ENCODE data around the gene TDRD7.
"Not testable (repeated sequence)": the region's sequence is repeated elsewhere in the genome, so short reads cannot be mapped to it uniquely, and the experiment has no call there.

Gene TDRD7

GRCh38 chr9:97484134-97484533 is 72.2 kb downstream of the TDRD7 start:
- DNase-seq = no peak

GRCh38 chr9:97487107-97487506 is 75.2 kb downstream of the TDRD7 start:
- DNase-seq = no peak

- no peak for DNase-seq
These were observed 76.0 kb downstream of the TDRD7 start for GRCh38 chr9:97487861-97488260.

GRCh38 chr9:97491216-97491999 is 79.5 kb downstream of the TDRD7 start:
- no peak for DNase-seq

DNA sequence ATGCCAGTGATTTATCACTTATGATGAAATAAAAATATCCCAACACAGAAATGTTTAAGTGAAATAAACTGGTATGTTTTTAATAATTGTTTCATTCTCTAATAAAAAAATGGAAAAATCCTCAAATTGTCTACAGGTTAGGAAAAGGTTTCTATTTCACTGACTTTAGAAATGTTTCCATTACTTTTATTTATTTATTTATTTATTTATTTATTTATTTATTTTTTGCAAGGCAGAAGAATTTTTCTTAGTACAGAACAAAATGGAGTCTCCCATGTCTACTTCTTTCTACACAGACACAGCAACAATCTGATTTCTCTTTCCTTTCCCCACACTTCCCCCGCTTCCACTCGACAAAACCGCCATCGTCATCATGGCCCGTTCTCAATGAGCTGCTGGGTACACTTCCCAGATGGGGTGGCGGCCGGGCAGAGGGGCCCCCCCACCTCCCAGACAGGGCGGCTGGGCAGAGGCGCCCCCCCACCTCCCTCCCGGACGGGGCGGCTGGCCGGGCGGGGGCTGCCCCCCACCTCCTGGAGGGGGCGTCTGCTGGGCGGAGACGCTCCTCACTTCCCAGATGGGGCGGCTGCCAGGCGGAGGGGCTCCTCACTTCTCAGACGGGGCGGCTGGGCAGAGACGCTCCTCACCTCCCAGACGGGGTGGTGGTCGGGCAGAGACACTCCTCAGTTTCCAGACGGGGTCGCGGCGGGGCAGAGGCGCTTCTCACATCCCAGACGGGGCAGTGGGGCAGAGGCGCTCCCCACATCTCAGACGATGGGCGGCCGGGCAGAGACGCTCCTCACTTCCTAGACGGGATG is 85.9 kb downstream of the TDRD7 start:
- DNase-seq = not testable (repeated sequence)

GRCh38 chr9:97498846-97499245 is 87.0 kb downstream of the TDRD7 start:
- DNase-seq = not testable (repeated sequence)

DNA sequence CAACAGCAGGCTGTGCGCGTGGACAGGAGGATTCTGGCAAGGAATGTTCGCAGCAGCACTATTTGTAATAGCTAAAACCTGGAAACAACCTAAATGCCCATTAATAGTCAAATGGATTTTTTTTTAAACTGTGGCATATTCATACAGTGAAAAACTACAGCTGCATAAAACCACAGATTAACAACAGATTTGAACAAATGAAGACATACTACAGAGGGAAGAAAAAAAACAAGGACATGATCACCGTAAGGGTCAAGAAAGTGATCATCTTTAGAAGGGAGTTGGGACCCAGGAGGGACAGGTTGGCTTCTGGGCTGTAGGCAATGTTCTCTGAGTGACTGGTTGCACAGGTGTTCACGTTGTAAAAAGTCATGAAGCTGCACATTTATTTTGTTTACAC is 88.4 kb downstream of the TDRD7 start:
- DNase-seq = no peak

DNA sequence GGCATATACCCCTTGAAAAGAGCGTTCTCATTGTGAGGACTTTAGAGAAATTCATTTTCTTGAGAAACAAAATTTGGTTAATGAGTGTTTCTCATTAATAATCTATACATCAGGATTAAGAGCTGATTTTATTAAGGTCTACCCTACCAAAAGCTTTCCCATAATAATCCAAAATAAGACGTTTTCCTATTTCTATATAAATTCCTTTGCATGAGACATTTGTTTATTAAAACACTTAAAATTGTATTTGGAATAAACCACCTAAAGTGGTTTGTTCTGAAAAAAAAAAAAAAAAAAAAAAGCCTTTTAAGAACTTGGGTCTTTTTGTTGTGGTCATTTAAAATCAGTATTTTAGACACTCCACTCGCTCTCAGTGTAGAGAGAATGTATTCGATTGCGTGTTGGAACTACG is 88.9 kb downstream of the TDRD7 start:
- no peak for DNase-seq

GRCh38 chr9:97501177-97501971 is 89.5 kb downstream of the TDRD7 start, which contains the start of gene TMOD1:
Gene TMOD1 (plus strand): TSS chr9:97501666. CDS start chr9:97524189, 22,523 bp downstream.
- no peak for DNase-seq

GRCh38 chr9:97501972-97502221 is 90.0 kb downstream of the TDRD7 start:
- DNase-seq = no peak

GRCh38 chr9:97502222-97502983 is 90.5 kb downstream of the TDRD7 start:
- DNase-seq = no peak

DNA sequence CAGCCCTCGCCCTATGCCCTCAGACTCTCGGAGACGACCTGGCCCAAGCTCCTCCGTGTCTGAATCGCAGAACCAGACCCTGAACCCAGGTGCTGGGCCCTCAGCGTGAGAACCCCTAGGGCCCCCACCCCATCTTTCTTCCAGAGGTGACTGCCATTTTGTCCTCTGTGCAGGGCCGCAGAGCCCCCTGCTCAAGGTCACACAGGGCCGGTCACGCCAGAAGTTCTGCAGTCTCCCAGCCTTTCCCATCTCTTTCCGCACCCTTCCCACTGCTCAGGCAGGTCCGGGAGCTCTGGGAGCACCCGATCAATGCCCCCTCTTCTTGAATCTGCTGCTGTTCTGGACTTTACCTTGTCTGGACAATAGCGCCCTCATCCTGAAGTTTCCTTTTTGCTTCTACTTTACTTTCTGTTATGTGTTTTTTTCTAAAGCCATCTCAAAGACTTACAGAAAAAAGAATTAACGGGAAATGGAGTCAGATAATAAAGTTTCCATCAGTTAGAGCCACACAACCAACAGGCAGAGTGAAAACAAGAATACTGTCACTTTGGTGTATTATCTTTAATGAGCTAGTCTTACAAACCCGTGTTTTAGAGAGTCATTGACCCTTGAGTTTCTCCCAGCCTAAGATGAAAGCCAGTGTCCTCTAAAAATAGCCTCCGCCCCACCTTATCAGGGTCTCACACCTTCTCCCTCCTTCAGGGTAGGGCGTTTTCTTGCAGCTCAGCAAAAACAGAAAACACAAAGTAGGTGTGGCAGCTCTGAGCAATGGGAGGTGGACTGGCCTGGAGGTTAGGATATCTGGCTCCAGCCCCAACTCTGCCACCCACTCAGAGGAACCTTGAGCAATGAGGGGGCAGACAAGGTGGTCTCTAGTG is 91.3 kb downstream of the TDRD7 start:
- no peak for DNase-seq

DNA sequence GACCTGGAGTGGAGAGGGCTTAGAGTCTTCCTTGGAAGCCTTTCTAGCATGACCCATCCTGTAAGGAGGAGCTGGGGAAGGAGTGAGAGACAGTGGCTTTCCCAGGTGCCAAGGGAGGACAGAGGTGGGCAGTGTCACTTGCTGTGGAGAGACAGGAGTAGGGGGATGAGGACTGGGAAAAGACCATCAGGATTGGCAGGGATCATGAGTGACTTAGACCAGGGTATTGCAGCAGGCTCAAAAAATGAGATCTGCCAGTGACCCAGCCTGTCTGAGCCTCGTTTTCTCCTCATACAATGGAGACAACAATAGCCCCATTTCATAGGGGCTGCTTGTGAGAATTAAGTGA is 91.9 kb downstream of the TDRD7 start:
- no peak for DNase-seq

GRCh38 chr9:97504381-97505216 is 92.7 kb downstream of the TDRD7 start:
- DNase-seq = no peak

DNA sequence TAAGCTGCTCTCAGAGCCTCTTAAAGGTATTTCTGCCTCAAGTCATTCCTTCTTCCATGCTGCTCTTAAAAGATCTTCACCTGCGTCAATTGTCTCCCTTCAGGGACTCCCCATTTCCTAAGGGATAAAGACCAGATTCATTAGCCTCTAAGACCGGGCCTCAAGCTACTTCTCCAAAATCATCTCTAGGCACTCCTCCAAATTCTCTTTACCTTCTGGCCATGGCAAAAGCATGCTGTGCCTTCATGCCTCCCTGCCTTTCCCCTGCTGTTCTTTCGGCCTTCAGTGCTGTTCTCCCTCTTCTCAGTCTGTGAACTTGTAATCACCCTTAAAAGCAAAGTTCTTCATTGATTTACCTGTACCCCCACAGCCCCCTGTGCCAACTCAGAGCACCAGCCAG is 93.9 kb downstream of the TDRD7 start:
- no peak for DNase-seq

DNA sequence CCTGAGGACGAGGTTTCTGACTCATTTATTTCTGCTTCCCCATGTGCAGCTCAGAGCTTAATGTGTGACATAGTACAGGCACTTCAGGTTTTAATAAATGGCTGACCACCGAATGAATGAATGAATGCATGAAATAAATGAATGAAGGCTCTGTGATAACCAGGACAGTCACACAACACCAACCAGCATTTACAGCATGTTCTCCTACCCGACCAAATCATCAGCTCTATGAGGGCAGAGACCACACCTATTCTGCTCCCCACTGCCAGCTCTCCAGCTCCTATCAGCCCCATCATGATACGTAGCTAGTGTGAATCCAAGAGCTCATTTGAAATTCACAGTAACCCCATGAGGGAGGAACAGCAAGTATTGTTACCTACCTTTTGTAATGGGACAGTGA is 94.4 kb downstream of the TDRD7 start:
- no peak for DNase-seq

GRCh38 chr9:97506787-97507186 is 94.9 kb downstream of the TDRD7 start:
- DNase-seq = no peak

- DNase-seq = no peak
These were observed 95.6 kb downstream of the TDRD7 start for GRCh38 chr9:97507428-97507984.

DNA sequence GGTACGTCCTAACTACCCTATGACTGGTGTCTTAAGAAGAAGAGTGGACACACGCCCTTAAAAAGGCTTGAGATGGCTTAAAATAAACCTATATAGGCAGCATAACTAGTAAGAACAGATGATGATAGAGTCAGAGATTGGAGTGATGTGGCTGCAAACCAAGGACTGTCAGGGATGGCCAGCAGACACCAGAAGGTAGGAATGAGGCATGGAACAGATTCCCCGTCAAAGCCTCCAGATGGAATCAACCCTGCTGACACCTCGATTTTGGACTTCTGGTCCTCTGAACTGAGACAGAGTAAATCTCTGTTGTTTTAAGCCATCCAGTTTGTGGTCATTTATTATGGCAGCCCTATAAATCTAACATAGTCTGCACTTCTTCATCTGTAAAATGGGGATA is 97.0 kb downstream of the TDRD7 start:
- no peak for DNase-seq

- DNase-seq = no peak
These were observed 99.1 kb downstream of the TDRD7 start for GRCh38 chr9:97510797-97511654.

Measured in KG1 (cell line).